Mononuclear cell (primary cell): ENCODE results near the gene DLG5. TPM values are rescaled to one million over a fixed set of nuclear protein-coding genes. Genes with fewer than 3 reads are reported as not detected.

ENCODE experiments used
- H3K27me3 ChIP-seq: 2 replicates; pipeline ENCODE4 v1.6.0; 2011; ENCODE audit warnings: low read length, control low read depth; ENCODE audit not compliant: insufficient read depth
- H3K4me1 ChIP-seq: 2 replicates; pipeline ENCODE4 v1.5.1; 2011; ENCODE audit warnings: mild to moderate bottlenecking, low read length, control low read depth; ENCODE audit not compliant: insufficient read depth
- H3K4me3 ChIP-seq: 2 replicates; pipeline ENCODE4 v1.5.1; 2011; ENCODE audit warnings: mild to moderate bottlenecking, low read length, moderate library complexity
- H3K9me3 ChIP-seq: 2 replicates; pipeline ENCODE4 v1.5.1; 2011; ENCODE audit warnings: low read depth, mild to moderate bottlenecking, control low read depth, low read length
- total RNA-seq: library from RNA; depleted of rRNA; stranded (reverse); fragments of >200 nt; gene quantifications from one replicate; pipeline ENCODE4 v1.2.3, GENCODE V29; 2012

DLG5 gene
- total RNA-seq, 1 donor, result 3.7 TPM

DNA sequence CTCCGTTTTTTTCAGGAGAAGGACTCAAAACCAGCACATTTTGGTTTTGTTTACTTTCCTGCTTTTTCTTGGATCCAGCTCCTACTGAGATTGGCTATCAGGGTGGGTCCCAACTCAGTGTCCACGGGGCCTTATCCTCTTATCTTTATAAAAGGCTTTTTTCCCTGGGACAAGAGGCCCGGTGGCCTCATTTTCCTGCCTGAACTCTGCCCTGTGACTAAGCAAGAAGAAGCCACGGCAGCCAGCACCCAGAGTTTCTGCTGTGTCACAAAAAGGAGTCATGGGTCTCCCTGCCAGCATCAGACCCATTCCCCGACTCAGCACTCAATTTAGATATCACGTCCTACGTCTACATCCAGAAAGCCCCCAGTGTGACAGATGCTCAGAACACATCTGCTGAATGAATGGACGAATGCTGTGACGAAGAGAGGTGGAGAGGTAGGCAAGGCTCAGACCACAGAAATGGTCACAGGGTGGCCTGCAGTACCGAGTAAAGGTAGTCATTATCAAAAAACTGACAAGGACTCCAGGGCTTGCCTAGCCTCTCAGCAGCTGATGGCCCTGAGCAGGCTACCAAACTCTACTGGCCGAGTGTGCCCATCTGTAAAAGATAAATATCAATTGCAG lies 16.7 kb downstream of the DLG5 start:
- no peak overlapping the region for H3K4me3 ChIP-seq
- no peaks in the 10 kb centered on the region for H3K9me3 ChIP-seq
- no peaks in the 10 kb centered on the region for H3K27me3 ChIP-seq
- H3K4me1 ChIP-seq, result peaks cover 6% of the 10 kb centered on the region

DNA sequence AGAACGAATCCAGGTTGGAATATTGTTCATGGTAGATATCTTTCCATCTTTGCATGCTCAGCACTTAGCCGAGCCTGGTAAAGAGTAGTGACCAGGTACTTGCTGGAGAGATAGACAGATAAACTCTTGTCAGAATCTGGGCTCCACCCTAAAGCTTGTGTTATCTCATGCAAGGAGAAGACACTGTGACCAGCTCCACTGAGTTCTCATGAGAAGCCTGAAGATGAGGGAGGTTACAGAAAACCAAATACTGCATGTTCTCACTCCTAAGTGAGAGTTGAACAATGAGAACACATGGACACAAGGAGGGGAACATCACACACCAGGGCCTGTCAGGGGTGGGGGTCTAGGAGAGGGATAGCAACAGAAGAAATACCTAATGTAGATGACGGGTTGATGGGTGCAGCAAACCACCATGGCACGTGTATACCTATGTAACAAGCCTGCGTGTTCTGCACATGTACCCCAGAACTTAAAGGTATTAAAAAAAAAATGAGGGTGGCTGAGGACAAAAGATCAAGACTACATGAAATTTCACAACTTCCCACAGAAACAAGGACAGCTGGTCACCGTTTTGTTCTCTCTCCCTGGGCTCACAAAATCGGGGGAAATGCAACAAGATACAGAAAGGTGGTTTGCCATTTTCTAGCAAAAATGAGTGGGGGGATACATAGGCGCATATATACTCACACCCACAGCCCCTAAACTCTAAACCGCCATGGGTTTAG lies 17.4 kb downstream of the DLG5 start:
- peaks cover 6% of the 10 kb centered on the region for H3K4me1 ChIP-seq

GRCh38 chr10:77907900-77908717 lies 18.4 kb downstream of the DLG5 start:
- H3K27me3 ChIP-seq, result no peaks in the 10 kb centered on the region
- H3K4me3 ChIP-seq, result no peak overlapping the region
- peaks cover 6% of the 10 kb centered on the region for H3K4me1 ChIP-seq
- H3K9me3 ChIP-seq, result no peaks in the 10 kb centered on the region

More for the DNA sequence above, 17.4 kb downstream of the DLG5 start:
- no peak overlapping the region for H3K4me3 ChIP-seq
- no peaks in the 10 kb centered on the region for H3K9me3 ChIP-seq
- no peaks in the 10 kb centered on the region for H3K27me3 ChIP-seq

GRCh38 chr10:77907462-77907861 lies 19.1 kb downstream of the DLG5 start:
- H3K27me3 ChIP-seq, result no peaks in the 10 kb centered on the region
- no peaks in the 10 kb centered on the region for H3K9me3 ChIP-seq
- H3K4me1 ChIP-seq, result peaks cover 6% of the 10 kb centered on the region
- H3K4me3 ChIP-seq, result no peak overlapping the region

DNA sequence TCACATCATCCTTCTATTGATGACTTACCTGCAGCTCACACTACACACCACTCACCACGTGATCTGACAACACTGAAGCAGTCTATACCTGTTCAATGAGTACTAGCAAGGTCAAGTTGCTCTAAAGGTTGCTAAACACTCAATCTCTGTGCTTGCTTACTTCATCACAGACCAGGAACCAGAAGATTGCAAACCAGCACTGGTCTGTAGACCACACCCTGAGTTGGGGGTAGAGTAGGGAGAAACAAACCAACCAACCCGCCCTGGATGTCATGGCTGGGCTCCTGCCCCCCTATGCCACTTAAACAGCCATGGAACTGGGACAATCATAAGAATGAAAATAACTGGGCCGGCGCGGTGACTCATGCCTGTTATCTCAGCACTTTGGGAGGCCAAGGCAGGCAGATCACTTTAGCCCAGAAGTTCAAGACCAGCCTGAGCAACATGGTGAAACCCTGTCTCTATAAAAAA lies 19.6 kb downstream of the DLG5 start:
- H3K4me1 ChIP-seq, result peaks cover 6% of the 10 kb centered on the region
- H3K27me3 ChIP-seq, result no peaks in the 10 kb centered on the region
- no peak overlapping the region for H3K4me3 ChIP-seq
- H3K9me3 ChIP-seq, result no peaks in the 10 kb centered on the region

DNA sequence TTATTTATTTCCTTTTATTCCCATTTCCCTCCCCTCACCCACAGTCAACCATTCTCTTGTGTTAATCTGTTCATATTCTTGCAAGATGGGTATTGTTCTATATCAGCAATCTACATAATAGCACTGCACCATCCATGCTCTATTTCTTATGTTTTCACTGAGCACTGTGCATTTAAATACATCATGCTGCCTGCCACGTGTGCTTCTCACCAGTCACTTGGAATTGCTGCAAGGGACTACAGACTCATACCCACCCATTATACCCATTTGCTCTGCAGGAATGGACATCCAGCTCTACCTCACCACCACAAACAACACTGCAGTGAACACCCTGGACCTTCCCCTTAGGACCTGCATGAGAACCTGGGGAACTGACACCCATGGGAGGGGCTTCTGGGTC lies 20.8 kb downstream of the DLG5 start:
- H3K9me3 ChIP-seq, result no peaks in the 10 kb centered on the region
- peaks cover 6% of the 10 kb centered on the region for H3K4me1 ChIP-seq
- H3K27me3 ChIP-seq, result no peaks in the 10 kb centered on the region
- no peak overlapping the region for H3K4me3 ChIP-seq

DNA sequence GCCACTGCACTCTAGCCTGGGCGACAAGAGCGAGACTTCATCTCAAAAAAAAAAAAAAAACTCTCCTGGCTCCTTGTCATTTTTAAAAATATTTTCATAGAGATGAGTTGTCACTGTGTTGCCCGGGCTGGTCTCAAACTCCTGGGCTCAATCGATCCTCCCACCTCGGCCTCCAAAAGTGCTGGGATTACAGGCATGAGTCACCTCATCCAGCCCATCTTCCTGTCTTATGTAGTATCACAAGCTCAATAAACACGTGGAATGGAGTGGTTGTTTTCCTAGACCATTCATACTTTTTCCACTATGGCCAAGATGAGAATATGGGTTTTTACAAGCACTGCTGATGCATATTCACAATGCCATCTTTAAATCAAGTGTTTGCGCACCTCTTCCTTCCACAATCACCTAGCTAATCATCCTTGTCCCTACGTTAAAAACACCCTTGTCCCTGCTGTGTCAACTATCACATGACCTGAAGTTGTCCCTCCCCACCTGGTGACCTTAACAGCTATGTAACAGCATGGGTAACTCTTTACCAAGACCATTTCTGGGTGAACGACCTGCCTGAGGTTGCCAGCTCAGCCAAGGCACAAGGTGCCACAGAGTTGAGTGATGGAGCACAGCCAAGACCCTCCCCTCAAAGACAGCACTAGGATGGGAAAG lies 21.3 kb downstream of the DLG5 start:
- Histone ChIP-seq H3K4me3 (no peak overlapping the region), H3K27me3 (no peaks in the 10 kb centered on the region), H3K4me1 (peaks cover 6% of the 10 kb centered on the region), H3K9me3 (no peaks in the 10 kb centered on the region)

DNA sequence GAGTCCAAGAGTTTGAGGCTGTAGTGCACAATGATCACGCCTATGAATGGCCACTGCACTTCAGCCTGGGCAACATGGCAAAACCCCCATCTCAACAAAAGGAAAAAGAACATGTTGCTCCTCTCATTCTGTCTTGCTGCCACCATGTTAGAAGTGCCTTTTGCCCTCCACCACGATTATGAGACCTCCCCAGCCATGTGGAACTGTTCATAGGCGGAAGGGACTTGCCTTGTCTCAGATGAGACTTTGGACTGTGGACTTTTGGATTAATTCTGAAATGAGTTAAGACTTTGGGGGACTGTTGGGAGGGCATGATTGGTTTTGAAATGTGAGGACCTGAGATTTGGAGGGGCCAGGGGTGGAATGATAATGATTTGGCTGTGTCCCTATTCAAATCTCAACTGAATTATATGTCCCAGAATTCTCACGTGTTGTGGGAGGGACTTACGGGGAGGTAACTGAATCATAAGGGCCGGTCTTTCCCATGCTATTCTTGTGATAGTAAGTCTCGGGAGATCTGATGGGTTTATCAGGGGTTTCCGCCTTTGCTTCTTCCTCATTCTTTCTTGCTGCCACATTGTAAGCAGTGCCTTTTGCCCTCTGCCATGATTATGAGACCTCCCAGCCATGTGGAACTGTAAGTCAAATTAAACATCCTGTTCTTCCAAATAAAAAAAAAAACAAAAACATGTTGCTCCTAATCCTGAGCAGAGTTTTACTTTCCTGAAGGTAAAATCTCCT lies 22.3 kb downstream of the DLG5 start:
- Histone ChIP-seq H3K4me3 (no peak overlapping the region), H3K9me3 (no peaks in the 10 kb centered on the region), H3K27me3 (no peaks in the 10 kb centered on the region), H3K4me1 (no peaks in the 10 kb centered on the region)

DNA sequence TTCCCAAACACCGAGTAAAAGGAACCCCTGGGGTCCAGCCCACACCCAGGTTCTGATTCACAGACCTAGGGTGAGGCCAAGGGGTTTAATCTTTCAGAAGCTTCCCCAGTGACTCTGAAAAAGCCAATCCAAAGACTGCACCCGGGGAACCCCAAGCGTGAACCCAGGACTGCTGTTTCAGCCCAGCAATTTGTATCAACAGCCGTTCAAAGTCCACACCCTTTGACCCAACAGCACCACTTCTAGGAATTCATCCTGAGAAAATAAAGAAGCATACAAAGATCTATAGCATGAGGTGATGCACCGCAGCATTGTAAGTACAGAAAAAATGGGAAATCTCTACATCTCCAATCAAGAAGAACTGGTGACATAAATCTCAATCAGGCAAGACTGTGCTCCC lies 24.4 kb downstream of the DLG5 start:
- no peak overlapping the region for H3K4me3 ChIP-seq
- no peaks in the 10 kb centered on the region for H3K27me3 ChIP-seq
- H3K9me3 ChIP-seq, result no peaks in the 10 kb centered on the region
- no peaks in the 10 kb centered on the region for H3K4me1 ChIP-seq

- H3K27me3 ChIP-seq, result no peaks in the 10 kb centered on the region
- H3K9me3 ChIP-seq, result no peaks in the 10 kb centered on the region
- no peaks in the 10 kb centered on the region for H3K4me1 ChIP-seq
- H3K4me3 ChIP-seq, result no peak overlapping the region
These were observed 24.8 kb downstream of the DLG5 start for GRCh38 chr10:77901743-77902142.

GRCh38 chr10:77899690-77900089 lies 26.9 kb downstream of the DLG5 start:
- H3K4me1 ChIP-seq, result no peaks in the 10 kb centered on the region
- no peaks in the 10 kb centered on the region for H3K9me3 ChIP-seq
- H3K4me3 ChIP-seq, result no peak overlapping the region
- H3K27me3 ChIP-seq, result no peaks in the 10 kb centered on the region

DNA sequence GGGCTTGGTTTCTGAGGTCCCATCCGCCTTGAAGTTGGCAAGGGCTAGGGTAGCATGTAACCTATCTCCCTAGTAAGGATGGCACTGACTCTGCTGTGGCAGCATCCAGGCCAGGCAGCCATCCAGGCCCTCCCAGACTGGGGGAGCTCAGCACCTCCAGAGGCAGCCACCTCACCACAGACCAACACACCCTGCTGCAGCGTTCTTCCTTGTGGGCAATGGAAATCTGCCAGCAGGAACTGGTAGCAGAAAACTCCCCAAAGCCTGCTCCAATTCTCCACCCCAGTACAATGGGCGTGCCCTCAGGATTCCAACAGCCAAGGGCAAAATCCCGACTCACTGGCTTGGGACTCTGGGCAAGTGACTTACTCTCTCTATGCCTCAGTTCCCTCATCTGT lies 27.5 kb downstream of the DLG5 start:
- Histone ChIP-seq H3K27me3 (no peaks in the 10 kb centered on the region), H3K4me3 (no peak overlapping the region), H3K9me3 (no peaks in the 10 kb centered on the region), H3K4me1 (no peaks in the 10 kb centered on the region)

DNA sequence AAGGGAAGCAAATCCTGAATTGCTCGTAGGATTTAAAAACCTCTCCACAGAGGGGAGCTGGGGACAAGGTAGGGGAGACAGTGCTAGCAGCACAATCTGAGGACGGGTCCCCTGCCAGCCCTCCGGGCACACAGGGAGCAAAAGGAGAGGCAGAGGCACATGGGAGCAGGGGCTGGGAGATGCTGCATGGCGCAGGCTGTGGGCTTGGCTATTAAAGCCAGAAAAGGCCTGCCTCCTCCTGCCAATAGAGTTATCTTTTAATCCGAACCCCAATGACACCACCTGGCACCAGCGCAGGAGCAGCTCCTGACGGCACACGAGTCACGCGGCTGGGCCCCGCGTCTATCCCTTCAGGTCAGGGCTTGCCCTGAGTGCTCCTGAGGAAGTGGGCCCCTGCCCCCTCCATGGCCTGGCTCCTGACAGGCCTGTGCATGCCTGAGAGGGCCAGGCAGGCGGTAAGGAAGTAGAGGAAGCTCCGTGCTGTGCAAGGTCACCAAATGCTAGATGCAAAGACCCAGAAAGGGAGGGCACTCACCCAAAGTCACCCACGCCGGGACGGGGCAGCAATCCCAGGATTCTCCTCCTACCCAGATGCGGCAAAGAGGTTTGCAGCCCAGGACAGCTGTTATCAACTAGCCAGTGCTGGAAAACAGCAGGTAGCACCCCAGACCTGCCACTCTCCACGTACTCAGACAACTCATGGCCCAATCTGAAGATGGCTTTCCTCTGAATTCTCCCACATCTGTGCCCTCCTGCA lies 28.1 kb downstream of the DLG5 start:
- H3K4me1 ChIP-seq, result no peaks in the 10 kb centered on the region
- H3K4me3 ChIP-seq, result no peak overlapping the region
- no peaks in the 10 kb centered on the region for H3K27me3 ChIP-seq
- no peaks in the 10 kb centered on the region for H3K9me3 ChIP-seq

GRCh38 chr10:77896058-77896457 lies 30.5 kb downstream of the DLG5 start:
- Histone ChIP-seq H3K4me1 (no peaks in the 10 kb centered on the region), H3K27me3 (no peaks in the 10 kb centered on the region), H3K4me3 (no peak overlapping the region), H3K9me3 (no peaks in the 10 kb centered on the region)
